HG03060 (cell line): ENCODE measurements around the gene VWF.
"Not testable (repeated sequence)": the region's sequence is repeated elsewhere in the genome, so short reads cannot be mapped to it uniquely, and the experiment has no call there.

ENCODE experiments used
- ATAC-seq: cut with Tn5 transposase; IDR thresholded peaks from one replicate; pipeline ENCODE4 v1.9.1; 2021; ENCODE audit warnings: low read depth, moderate number of reproducible peaks; ENCODE audit not compliant: unreplicated experiment

VWF gene

DNA sequence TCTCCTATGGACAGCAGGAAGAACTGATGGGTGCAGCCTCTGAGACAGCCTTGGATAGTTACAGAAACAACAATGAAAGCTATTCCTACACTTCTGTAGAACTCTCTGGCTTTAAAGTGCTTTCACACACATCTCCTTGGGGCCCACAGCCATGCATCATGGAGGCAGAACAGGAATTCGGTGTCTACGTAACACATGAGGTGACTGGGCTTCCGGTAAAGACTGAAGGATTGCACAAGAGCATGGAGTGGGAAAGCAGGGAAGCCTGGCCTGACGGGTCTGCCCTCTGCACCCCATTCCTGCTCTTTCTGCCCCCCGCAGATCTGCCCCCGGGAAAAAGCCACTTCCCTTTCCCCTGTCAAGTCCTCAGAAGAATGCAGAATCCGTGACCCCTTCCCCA, 82.6 kb downstream of the VWF start:
- no peak for ATAC-seq

DNA sequence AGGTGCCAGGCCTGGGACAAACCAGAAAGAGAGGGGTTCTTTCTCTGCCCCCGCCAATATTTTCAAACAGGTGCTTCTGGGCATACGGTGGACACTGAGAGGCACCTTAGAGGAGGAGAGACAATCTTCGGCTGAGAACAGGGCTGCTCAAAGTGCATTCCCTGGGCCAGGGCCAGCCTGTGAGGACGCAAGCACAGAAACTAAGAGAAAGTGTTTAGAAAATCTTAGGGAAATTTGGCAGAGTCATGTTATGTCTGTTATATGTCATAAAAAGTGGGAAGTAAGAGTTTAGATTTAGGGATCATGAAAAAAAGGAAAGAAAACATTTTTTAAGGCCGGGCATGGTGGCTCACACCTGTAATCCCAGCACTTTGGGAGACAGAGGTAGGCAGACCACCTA, 83.7 kb downstream of the VWF start:
- ATAC-seq = no peak

DNA sequence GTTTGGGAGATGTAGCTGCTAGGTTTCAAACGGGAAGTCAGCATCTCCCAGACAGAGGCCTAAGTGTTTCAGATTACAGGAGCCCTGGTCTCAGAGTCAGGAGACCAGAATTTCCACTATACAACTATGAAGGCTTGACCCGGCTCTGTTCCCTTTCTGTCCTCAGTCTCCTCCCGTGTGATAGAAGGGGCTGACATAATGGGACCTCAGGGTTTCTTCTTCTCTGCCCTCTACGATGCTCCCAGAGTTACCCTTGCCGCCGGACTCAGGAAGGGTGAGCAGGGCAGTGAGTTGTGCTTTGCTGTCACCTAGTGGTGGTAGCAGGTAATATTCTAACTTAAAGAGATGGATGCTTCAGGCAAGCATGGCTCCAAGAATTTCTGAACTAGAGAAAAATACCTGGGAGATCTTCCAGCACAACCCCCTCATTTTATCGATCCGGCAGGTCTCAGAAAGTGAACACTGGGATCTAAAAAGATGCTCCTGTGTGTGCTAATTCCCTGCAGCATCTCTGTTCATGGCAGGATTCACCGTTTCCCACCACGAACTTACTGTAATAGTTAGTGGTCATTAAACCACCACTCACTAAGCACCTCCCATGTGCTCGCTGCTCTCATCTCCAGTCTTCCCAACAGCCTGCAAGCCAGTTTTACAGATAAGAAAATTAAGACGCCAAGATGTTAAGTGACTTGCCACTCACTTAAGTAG, 84.4 kb downstream of the VWF start:
- no peak for ATAC-seq

DNA sequence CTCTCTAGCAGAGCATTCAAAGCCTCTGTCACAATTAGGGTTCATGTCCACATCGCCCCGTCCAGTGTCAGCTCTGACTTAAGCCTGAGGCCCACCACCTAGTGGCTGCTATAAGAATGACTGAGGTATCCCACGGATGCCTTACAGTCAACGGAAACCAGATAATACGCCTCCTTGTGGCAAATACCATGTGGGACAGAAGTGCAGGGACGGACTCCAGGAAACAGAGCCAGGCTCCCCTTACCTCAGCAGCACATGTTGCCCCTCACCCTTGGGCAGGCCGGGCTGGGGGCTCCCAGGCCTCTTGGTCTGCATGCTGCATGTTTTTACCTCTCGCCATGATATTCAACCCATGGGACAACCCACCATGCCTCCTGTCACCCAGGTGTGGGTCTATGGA, 86.3 kb downstream of the VWF start:
- no peak for ATAC-seq

DNA sequence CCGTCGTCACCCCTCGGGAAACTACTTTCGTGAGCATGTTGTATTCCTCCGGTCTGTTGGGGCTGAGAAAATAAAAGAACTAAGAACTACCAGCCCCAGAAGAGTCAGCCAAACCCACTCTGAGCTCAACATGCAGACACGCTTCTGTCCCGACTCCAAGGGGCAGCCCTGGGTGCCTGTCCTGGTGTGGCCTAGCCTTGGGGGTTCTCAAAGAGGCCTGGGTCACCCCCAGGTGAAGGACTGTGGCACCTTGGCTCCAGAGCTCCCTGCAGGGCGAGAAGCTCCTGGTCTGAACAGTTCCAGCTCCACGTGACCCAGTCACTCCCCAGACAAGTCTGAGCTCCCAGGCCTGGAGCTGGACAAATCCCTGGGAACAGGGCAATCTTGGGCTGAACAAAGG, 87.0 kb downstream of the VWF start:
- no peak for ATAC-seq

DNA sequence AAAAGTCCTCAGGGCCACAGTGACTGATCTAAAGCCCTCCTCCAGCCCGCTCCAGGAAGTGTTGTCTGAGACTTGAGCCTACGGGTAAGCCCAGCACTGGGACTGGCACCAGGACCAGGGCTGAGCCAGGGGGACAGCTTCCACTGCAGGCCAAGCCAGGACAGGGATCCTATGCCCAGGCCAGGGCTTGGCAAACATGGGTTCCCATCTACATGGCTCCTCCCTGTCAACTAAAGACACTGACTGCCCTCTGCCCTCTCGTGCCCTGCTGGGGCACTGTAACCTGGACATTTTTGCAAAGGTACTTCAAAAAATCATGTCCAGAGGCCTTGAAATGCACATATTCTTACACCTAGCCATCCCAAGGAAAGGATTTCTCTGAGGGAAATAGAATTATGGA, 88.0 kb downstream of the VWF start:
- no peak for ATAC-seq

DNA sequence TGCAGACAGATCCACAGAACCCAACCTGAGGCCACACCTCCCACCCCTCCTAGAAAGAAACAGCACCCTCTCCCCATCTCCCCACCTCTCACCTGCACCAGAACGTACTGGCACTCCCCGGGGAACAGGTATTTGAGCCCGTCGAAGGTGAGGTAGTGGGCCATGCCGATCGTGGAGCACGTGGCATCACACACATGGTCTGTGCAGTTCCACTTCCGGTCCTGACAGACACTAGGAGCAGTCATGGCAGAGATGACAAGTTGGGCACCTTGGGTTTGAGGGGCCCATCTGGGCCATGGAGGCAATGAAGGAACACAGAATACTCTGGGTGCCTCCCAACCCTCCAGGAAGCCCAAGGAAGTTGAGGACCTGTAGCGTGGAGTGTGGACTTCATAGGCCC, 89.9 kb downstream of the VWF start:
- ATAC-seq = no peak

DNA sequence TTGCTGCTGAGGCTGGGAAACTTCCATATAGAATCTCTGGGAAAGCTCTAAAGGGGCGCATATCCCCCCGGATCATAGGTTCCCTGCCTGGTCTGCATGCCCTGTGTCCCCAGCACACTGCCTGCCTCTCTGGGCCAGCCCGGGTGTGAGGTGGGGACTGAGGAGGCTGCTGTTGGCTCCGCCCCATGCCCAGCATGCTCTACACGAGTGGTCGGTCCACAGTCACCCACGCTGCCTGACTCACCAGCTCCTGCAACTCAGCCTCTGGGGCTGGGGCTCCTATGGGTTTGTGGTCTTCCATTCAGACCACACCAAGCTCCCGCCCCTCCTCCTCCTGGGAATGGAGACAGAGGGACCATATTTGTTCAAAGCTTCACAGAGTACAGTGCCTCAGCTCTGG, 90.9 kb downstream of the VWF start:
- ATAC-seq = no peak

DNA sequence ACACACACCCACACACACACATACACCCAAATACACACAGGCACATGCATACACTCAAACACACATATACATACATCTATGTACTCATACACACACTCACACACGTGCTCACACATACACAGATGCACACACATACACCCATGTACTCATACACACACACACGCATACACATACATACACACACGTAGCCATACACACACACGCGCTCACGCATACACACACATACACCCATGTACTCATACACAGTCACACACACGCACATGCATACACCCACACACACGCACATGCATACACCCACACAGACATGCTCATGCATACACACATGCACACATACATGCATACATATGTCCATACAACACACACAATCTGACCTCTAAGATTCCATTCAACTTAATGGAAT, 91.7 kb downstream of the VWF start:
- ATAC-seq = no peak

DNA sequence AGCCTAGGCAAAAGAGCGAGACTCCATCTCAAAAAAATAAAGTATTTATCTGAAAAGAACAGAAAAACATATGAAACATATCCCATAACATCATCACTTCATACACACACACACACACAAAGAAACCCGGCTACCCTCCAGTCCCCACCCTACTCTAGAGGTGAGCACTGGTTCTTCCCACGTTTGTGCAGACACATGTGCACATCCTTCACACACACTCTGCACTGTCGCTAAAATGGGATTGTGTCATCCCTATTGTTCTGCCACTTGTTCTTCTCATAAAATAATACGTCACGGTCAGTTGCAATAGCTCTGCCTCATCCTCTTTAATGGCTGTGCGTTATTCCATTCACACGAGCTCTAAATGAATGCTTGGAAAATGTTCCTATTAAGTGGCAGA, 93.5 kb downstream of the VWF start:
- ATAC-seq = no peak

DNA sequence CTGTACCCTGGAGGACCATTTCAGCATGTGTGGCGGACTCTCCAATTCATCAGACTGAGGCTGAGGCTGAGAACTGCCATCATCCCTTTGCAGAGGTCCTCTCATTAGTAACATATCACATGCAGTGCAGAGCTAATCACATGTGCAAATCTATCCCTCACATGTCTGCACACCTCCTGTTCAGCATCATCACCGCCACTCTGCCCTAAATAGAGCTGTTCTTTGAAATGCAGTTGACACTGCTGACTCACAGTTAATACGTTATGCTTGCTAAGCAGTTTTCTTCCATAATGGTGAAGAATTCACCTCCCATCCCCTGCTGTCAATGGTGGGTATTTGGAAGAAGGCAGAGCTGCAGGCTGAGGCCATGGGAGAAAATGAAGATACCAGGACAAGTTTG, 94.4 kb downstream of the VWF start:
- ATAC-seq = no peak

DNA sequence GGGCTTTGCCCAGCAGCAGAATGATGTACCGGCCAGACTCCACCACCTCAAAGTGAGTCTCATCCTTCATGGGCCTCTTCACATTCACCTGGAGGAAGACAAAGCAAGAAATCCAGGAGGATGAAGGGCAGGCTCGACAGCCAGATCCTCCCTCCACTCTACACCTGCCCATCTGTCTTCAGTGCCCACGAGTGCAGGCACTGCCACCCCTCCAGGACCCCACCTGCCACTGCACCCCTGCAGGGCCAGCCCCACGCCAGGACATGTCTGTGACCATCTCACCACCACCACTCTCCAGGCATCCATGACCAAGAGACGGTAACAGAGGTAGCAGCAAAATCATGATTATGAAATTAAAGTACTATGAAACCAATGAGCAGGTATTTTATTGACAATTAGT, 95.1 kb downstream of the VWF start:
- ATAC-seq = no peak

DNA sequence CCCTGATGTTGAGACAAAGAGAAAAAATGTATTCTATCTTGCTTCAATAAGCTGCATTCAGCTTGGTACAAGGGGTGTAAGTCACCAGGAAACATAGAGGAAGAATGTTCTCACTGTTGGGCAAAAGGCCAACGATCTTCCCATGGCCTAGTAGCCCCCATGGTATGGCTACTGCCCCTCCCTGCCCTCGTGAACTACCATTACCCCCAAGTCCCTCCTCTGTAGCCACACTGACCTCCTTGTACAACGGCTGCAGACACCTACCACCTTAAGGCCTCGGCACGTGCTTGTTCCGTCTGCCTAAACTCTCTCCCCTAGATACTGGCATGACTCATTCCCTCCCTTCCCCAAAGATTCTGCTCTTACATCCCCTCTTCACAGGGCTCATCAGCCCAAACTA, 97.5 kb downstream of the VWF start:
- ATAC-seq = no peak

DNA sequence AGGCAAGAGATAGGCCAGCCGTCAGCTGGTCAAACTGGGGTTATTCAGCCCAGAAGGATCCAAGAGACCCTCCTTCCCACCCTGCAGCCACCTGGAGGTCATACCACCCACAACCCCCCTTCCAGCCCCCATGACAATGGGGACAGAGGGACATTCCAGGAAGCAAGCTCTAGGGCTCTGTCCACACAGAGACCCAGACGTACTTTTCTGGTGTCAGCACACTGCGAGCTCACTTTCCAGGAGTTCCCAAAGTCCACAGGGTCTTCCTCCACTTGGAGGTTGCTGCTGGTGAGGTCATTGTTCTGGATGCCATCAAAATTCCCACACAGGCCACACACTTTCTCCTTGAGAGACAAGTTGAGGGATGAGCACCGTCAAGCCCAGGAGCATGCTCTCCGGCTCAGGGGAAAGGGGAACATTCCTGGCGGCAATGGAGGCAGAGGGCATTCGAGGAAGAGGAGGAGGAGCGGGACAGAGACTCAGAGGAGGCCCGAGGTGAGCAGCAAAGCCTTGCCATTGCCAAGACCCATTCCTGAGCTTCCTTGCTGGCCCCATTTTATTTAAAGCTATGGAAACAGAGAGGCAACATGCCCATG, 98.7 kb downstream of the VWF start:
- not testable (repeated sequence) for ATAC-seq

DNA sequence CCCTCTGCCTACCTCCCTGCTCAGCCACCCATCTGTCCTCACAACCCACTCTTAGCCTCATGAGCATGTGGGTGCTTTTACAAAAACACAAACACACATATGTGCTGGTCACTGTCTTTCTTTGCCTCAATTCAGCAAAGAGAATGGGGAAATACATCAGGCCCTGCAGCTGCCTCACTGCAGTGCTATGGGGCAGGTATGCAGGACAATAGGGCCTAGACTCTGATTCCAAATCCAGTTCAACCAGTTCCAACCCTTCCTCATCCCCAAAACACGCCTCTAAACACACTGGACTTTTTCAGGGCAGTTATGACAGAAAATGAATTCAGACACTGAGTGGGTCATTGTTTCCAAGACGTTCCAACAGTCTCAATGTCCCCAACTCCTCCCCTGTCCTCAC, 100.4 kb downstream of the VWF start:
- ATAC-seq = not testable (repeated sequence)

DNA sequence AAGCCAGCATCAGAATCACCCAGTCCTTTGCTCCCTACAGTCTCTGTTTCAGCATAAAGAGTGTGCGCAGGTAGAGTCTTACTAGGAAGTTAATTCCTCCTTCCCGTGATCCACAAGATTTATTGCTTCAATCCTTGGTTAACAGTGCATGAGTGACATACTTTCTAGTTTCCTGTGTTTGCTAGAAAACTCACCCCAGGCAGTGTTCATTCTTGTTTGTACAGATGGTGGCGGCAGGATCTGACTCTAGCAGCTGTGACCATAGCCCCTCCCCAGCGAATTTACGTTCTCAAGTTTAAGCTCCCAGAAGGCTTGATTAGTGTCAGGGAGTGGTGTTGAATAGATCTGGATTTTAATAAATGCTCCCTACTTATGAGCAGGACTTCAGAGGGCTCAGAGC, 103.5 kb downstream of the VWF start:
- ATAC-seq = no peak

DNA sequence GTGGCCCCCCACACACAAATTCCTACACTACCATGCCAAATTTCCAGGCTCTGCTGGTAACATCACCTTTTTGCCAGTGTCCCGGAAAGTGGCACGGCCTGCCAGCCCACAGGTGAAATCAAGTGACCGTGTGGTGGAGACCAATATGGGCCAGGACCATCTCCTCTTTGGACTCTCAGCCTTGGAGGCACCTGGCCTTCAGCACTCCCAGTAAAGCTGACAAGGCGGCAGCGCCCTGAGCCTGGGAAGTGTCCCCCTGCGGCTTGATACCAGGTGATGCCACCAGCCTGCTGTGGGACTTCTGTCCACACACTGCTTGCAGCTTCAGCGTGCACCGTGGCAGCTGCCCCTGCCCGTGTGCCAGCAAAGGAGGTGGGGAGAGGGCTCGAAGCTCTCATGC, 104.0 kb downstream of the VWF start:
- not testable (repeated sequence) for ATAC-seq

DNA sequence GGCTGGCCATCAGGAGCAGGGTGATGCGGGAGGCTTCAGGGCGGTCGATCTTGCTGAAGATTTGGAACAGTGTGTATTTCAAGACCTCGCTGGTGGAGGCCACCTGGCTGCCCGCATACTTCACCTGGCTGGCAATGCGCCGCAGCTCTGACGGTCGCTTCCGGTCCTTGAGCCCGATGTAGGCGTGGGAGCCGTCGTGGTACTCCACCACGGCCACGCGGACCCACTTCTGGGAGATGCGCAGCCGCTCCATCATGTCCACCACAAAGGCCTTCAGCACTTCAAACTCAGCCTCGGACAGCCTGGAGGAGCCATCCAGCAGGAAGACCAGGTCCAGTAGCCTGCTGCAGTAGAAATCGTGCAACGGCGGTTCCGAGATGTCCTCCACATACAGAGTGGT, 105.2 kb downstream of the VWF start:
- not testable (repeated sequence) for ATAC-seq

DNA sequence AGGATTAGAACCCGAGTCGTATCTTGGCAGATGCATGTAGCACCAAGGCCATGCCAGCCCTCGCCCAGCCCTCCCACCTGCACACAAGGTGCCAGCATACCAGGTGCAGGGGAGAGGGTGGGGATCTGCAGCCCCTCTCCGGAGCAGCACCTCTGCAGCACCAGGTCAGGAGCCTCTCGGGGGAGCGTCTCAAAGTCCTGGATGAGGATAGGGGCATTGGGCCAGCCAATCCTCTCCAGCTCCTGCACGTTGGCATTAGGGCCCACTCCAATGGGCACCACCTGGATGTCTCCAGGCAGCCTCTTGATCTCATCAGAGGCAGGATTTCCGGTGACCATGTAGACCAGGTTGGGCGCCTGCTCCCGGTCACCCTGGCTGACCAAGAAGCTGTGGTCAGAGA, 106.2 kb downstream of the VWF start:
- ATAC-seq = no peak

DNA sequence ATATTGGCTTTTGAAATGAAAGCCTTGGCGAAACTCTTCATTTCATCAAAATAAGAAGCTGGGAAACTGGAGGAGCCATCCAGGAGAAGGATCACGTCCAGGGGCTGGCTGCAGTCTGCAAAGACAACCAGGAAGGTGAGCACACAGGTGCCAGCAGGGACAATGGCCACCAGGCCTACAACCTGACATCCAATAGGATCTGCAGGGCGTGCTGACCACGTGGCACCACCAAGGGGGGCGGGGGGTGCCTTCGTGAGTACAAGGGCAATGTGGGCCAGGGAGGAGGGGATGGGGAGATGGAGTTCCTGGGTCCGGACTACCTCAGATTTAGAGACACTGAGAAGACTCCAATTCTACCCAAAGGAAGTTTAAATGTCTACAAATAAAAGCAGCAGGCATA, 107.7 kb downstream of the VWF start:
- no peak for ATAC-seq

DNA sequence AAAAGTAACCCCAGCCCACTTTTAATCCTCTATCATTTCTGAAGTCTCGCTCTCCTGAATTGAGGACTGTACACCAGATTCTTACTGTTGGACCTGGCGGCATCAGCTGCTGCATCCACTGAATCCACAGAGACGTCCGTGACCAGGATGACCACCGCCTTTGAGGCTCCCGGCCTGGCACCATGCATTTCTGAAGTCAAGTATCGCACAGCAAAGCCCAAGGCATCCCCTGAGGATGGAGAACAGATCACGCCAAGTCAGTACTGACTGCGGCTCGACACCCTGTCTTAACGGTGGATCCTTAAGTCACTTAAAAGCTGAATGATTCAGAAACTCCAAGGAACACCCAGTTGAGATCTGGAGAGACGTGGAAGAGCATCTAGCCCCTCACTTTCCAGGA, 108.5 kb downstream of the VWF start:
- ATAC-seq = not testable (repeated sequence)

DNA sequence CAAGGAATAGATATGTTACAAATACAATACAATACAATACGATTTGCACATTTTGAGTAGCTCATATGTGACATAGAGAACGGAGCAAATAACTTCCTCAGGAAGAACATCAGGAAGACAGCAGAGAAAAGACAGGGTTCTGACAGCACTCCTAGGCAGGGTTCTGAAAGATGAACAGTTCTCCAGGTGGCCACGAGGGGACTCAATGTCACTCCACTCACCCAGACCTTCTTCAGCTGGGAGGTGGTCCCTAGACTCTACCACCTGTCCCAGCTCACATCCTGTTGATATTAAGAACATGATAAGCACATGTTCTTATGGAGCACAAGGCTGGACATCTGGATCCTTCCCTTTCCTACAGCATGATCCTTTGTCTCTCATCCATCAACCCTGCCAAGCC, 109.2 kb downstream of the VWF start:
- ATAC-seq = not testable (repeated sequence)
